B cell (primary cell): ENCODE measurements around the gene PRR14L. TPM values are rescaled to one million over a fixed set of nuclear protein-coding genes. Genes with fewer than 3 reads are reported as not detected.

Source experiments
- ATAC-seq: fragments of 200-7000 bp; cut with Tn5 transposase; one replicate; pipeline ENCODE4 v1.10.0; 2021; ENCODE audit warnings: low read depth, mild to moderate bottlenecking, moderate number of reproducible peaks, moderate library complexity
- CTCF ChIA-PET: fragments of 350-600 bp; sonication (Branson Sonifier 250); formaldehyde crosslinking; loops from one replicate; lab custom pipeline; 2021; ENCODE audit warnings: antibody characterized with exemption, inconsistent platforms; lab: Charles Lee
- POLR2A ChIA-PET: fragments of 350-600 bp; sonication (Branson Sonifier 250); formaldehyde crosslinking; loops from one replicate; lab custom pipeline; 2021; ENCODE audit warnings: antibody characterized with exemption; lab: Charles Lee
- DNase-seq: peaks from one replicate; pipeline ENCODE4 v3.0.0; 2013
- H2AFZ ChIP-seq: 2 replicates; pipeline ENCODE4 v1.6.1; 2012; ENCODE audit warnings: mild to moderate bottlenecking, low read depth, low read length; ENCODE audit not compliant: insufficient read depth, poor library complexity, severe bottlenecking
- H3K27ac ChIP-seq, 2 donors: 1 replicate in 1 of 2; 2 replicates in 1 of 2; pipeline ENCODE4 v1.5.1; 2012 to 2013; ENCODE audit warnings: low read length in 2 of 2, mild to moderate bottlenecking in 2 of 2, moderate library complexity in 1 of 2
- H3K27me3 ChIP-seq, 4 experiments: fragments of 200-600 bp in 1 of 4; sonication (generic) in 1 of 4; replicated peaks in 1 of 4; 1 replicate in 2 of 4; 2 replicates in 2 of 4; pipeline versions ENCODE4 v1.6.1 to v1.7.0; 2013 to 2016; ENCODE audit warnings: low read length in 3 of 4, mild to moderate bottlenecking in 2 of 4, mixed read lengths in 1 of 4, moderate library complexity in 1 of 4; ENCODE audit not compliant: insufficient read depth in 4 of 4, control insufficient read depth in 3 of 4; ENCODE audit errors: control extremely low read depth in 1 of 4
- H3K36me3 ChIP-seq, 2 experiments: replicated peaks in 1 of 2; 1 replicate in 1 of 2; 2 replicates in 1 of 2; pipeline versions ENCODE4 v1.6.1 to v1.7.1; 2013; ENCODE audit warnings: low read length in 1 of 2; ENCODE audit not compliant: insufficient read depth in 2 of 2, control insufficient read depth in 1 of 2; ENCODE audit errors: control extremely low read depth in 1 of 2, extremely low read depth in 1 of 2
- H3K4me1 ChIP-seq, 2 donors: fragments of 200-600 bp in 1 of 2; sonication (generic) in 1 of 2; 1 replicate in 1 of 2; 2 replicates in 1 of 2; pipeline versions ENCODE4 v1.5.1 to v1.6.1; 2013 to 2017; ENCODE audit warnings: low read length in 2 of 2; ENCODE audit not compliant: control insufficient read depth in 2 of 2, insufficient read depth in 2 of 2
- H3K4me2 ChIP-seq: replicated peaks from 2 replicates; pipeline ENCODE3; 2012; ENCODE audit warnings: mild to moderate bottlenecking, low read depth, low read length; ENCODE audit not compliant: poor library complexity, severe bottlenecking
- H3K4me3 ChIP-seq, 5 experiments: fragments of 200-600 bp in 1 of 5; sonication (generic) in 1 of 5; 1 replicate in 3 of 5; 2 replicates in 2 of 5; pipeline versions ENCODE4 v1.5.1 to v1.7.0; 2011 to 2016; ENCODE audit warnings: low read length in 4 of 5, mild to moderate bottlenecking in 4 of 5, low read depth in 2 of 5, control low read depth in 1 of 5, moderate library complexity in 1 of 5; ENCODE audit not compliant: insufficient read depth in 1 of 5; ENCODE audit errors: control extremely low read depth in 1 of 5, extremely low read depth in 1 of 5
- H3K79me2 ChIP-seq: fragments of 200-600 bp; sonication (generic); one replicate; pipeline ENCODE4 v1.6.0; 2016; ENCODE audit warnings: low read length; ENCODE audit not compliant: control insufficient read depth, insufficient read depth
- H3K9ac ChIP-seq: fragments of 200-600 bp; sonication (generic); 2 replicates; pipeline ENCODE4 v1.6.1; 2017; ENCODE audit warnings: mild to moderate bottlenecking, low read length, moderate library complexity
- H3K9me3 ChIP-seq, 3 donors: one replicate each; pipeline versions ENCODE4 v1.6.1 to v1.7.1; 2013; ENCODE audit warnings: low read length in 2 of 3; ENCODE audit not compliant: control insufficient read depth in 2 of 3, insufficient read depth in 1 of 3; ENCODE audit errors: control extremely low read depth in 1 of 3
- H4K20me1 ChIP-seq: 2 replicates; pipeline ENCODE4 v1.6.0; 2012; ENCODE audit warnings: mild to moderate bottlenecking, low read length; ENCODE audit not compliant: insufficient read depth, control insufficient read depth, poor library complexity, severe bottlenecking
- H3K27ac Mint-ChIP-seq: one replicate; pipeline ENCODE4 v1.8.0; 2021; ENCODE audit warnings: mixed read lengths
- H3K27me3 Mint-ChIP-seq: one replicate; pipeline ENCODE4 v1.8.0; 2021; ENCODE audit warnings: mixed read lengths
- H3K4me1 Mint-ChIP-seq: one replicate; pipeline ENCODE4 v1.8.0; 2021; ENCODE audit warnings: mixed read lengths
- H3K4me3 Mint-ChIP-seq: one replicate; pipeline ENCODE4 v1.8.0; 2021; ENCODE audit warnings: mixed read lengths
- H3K9me3 Mint-ChIP-seq: one replicate; pipeline ENCODE4 v1.8.0; 2022; ENCODE audit warnings: mixed read lengths; ENCODE audit not compliant: insufficient read depth
- CTCF ChIP-seq: fragments of 200-600 bp; IDR thresholded peaks from one replicate; pipeline ENCODE4 v1.8.0; 2022; ENCODE audit warnings: antibody characterized with exemption, mild to moderate bottlenecking
- EZH2 ChIP-seq: IDR thresholded peaks from 2 replicates; pipeline ENCODE4 v1.6.1; 2012; ENCODE audit warnings: borderline replicate concordance, low read depth, mild to moderate bottlenecking, moderate library complexity, low read length; ENCODE audit not compliant: insufficient read depth, poor library complexity, severe bottlenecking
- WGBS: methylation state at CpG from one replicate; pipeline ENCODE4 v1.1.5; 2013; ENCODE audit warnings: missing lambda C conversion rate; ENCODE audit not compliant: insufficient coverage; 5-methylcytosine and 5-hydroxymethylcytosine counted together
- intact Hi-C: fragments of 100-400 bp; cut with micrococcal nuclease; formaldehyde crosslinking; loops from one replicate; pipeline ENCODE4 v1.10.0; 2022
- polyA plus RNA-seq: library from polyadenylated mRNA; depleted of rRNA; stranded (reverse); fragments of >200 nt; gene quantifications from 2 replicates; pipeline ENCODE4 v1.2.3, GENCODE V29; 2012
- total RNA-seq, 2 donors: library from RNA; stranded (reverse); fragments of 120-200 nt in 1 of 2; gene quantifications; 1 replicate in 1 of 2; 2 replicates in 1 of 2; pipeline versions ENCODE4 v1.2.3 to v1.2.4, GENCODE V29; 2013 to 2022

Gene PRR14L
- total and polyA plus RNA-seq, 2 donors (not counting 1 experiment from before 2014, with no cell fraction given) = 8.5 to 69.6 TPM

DNA sequence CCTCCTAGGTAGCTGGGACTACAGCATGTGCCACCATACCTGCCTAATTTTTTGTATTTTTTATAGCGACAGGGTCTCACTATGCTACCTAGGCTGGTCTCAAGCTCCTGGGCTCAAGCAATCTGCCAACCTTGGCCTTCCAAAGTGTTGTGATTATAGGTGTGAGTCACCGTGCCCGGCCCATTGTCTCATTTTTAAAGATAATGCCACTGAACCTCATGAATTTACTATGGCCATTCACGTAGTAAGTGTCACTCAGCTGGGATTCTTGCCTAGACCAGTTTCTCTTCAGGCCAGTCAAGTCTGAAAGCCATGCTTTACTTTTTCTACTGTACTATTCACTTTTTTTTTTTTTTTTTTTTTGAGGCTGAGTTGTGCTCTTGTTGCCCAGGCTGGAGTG is 26.3 kb upstream of the PRR14L start:
- H3K4me1 ChIP-seq = no peaks in the 10 kb centered on the region
- no peak overlapping the region for H3K27ac ChIP-seq
- H3K36me3 ChIP-seq = peaks cover 11 to 58% of the 10 kb centered on the region in 2 experiments
- no peaks in the 10 kb centered on the region for H3K9me3 ChIP-seq
- TF ChIP-seq EZH2 (no peak), CTCF (no peak)
- intact Hi-C loops = no loop called here
- Mint-ChIP-seq H3K27ac (no peak overlapping the region), H3K27me3 (no peaks in the 10 kb centered on the region), H3K4me3 (no peak overlapping the region), H3K4me1 (no peaks in the 10 kb centered on the region), H3K9me3 (no peaks in the 10 kb centered on the region)
- ChIA-PET CTCF (interaction anchor here (0.7 kb wide), 1 partner anchor 133 kb away, joined by 3 read pairs; no protein-coding TSS in a partner anchor), POLR2A (no interaction called here)
- WGBS = no CpG with 5 or more reads among the region's 4 CpGs
- H3K9ac ChIP-seq = no peak overlapping the region
- H3K79me2 ChIP-seq = peaks cover 4% of the 10 kb centered on the region
- H3K4me2 ChIP-seq = no peak overlapping the region
- H3K4me3 ChIP-seq = no peak overlapping the region
- no peaks in the 10 kb centered on the region for H4K20me1 ChIP-seq
- H2AFZ ChIP-seq = no peak overlapping the region
- DNase-seq = no peak
- no peaks in the 10 kb centered on the region for H3K27me3 ChIP-seq
- ATAC-seq = no peak

GRCh38 chr22:31773416-31773815 is 23.5 kb upstream of the PRR14L start:
- Histone ChIP-seq H3K27me3 (no peaks in the 10 kb centered on the region), H3K4me3 (no peak overlapping the region), H3K9me3 (no peaks in the 10 kb centered on the region), H3K9ac (no peak overlapping the region), H3K79me2 (no peaks in the 10 kb centered on the region), H3K36me3 (peaks cover 4 to 45% of the 10 kb centered on the region in 2 experiments), H2AFZ (no peak overlapping the region), H3K4me1 (no peaks in the 10 kb centered on the region), H4K20me1 (no peaks in the 10 kb centered on the region), H3K4me2 (no peak overlapping the region), H3K27ac (no peak overlapping the region)
- Mint-ChIP-seq H3K27ac (no peak overlapping the region), H3K4me1 (no peaks in the 10 kb centered on the region), H3K9me3 (no peaks in the 10 kb centered on the region), H3K27me3 (no peaks in the 10 kb centered on the region), H3K4me3 (no peak overlapping the region)
- ChIA-PET CTCF (no interaction called here), POLR2A (interaction anchor here (0.7 kb wide), 1 partner anchor 543 kb away, joined by 3 read pairs; no protein-coding TSS in a partner anchor)
- ATAC-seq (no peak), DNase-seq (no peak)
- intact Hi-C loops = no loop called here
- 100% methylated on average over 2 of the region's 5 CpGs for WGBS
- no peak for TF ChIP-seq CTCF
